CD4-positive, alpha-beta memory T cell (primary cell): ENCODE results near the gene SLC66A2. TPM values are rescaled to one million over a fixed set of nuclear protein-coding genes. Genes with fewer than 3 reads are reported as not detected.

ENCODE experiments used
- CTCF ChIA-PET: fragments of 350-600 bp; sonication (Branson Sonifier 250); formaldehyde crosslinking; loops from one replicate; lab custom pipeline; 2021; ENCODE audit warnings: inconsistent platforms; ENCODE audit not compliant: partially characterized antibody; lab: Charles Lee
- POLR2A ChIA-PET: fragments of 350-600 bp; sonication (Branson Sonifier 250); formaldehyde crosslinking; loops from one replicate; lab custom pipeline; 2021; ENCODE audit not compliant: partially characterized antibody; lab: Charles Lee
- DNase-seq, 5 donors: peaks; one replicate each; pipeline versions ENCODE4 v3.0.0 to v3.0.0-alpha.2; 2020 to 2022; ENCODE audit warnings: mixed read lengths in 1 of 5
- H3K27ac ChIP-seq: one replicate; pipeline ENCODE4 v1.7.0; 2013; ENCODE audit warnings: low read depth, low read length
- H3K27me3 ChIP-seq: 2 replicates; pipeline ENCODE4 v1.7.0; 2013; ENCODE audit warnings: mild to moderate bottlenecking, low read length, moderate library complexity; ENCODE audit not compliant: insufficient read depth
- H3K36me3 ChIP-seq: 2 replicates; pipeline ENCODE4 v1.7.0; 2013; ENCODE audit warnings: mild to moderate bottlenecking, low read length, moderate library complexity; ENCODE audit not compliant: insufficient read depth
- H3K4me1 ChIP-seq: 2 replicates; pipeline ENCODE4 v1.7.0; 2013; ENCODE audit warnings: mild to moderate bottlenecking, low read length, moderate library complexity; ENCODE audit not compliant: insufficient read depth
- H3K4me3 ChIP-seq, 2 donors: one replicate each; pipeline ENCODE4 v1.7.0; 2013; ENCODE audit warnings: low read length in 2 of 2, mild to moderate bottlenecking in 1 of 2
- H3K9me3 ChIP-seq, 2 donors: one replicate each; pipeline ENCODE4 v1.7.0; 2013; ENCODE audit warnings: low read length in 2 of 2, control low read depth in 1 of 2; ENCODE audit not compliant: control insufficient read depth in 1 of 2
- H3K27ac Mint-ChIP-seq, 7 donors: one replicate each; pipeline ENCODE4 v1.8.0; 2020 to 2021; ENCODE audit warnings: mixed read lengths in 7 of 7, mild to moderate bottlenecking in 6 of 7, inconsistent platforms in 3 of 7, moderate library complexity in 3 of 7
- H3K27me3 Mint-ChIP-seq, 2 donors: one replicate each; pipeline ENCODE4 v1.8.0; 2020 to 2021; ENCODE audit warnings: mixed read lengths in 2 of 2
- H3K36me3 Mint-ChIP-seq, 2 donors: one replicate each; pipeline ENCODE4 v1.8.0; 2020 to 2021; ENCODE audit warnings: mixed read lengths in 2 of 2, inconsistent platforms in 1 of 2, mild to moderate bottlenecking in 1 of 2
- H3K4me1 Mint-ChIP-seq, 4 donors: one replicate each; pipeline ENCODE4 v1.8.0; 2020 to 2021; ENCODE audit warnings: mixed read lengths in 4 of 4, mild to moderate bottlenecking in 1 of 4
- H3K4me3 Mint-ChIP-seq, 8 donors: one replicate each; pipeline ENCODE4 v1.8.0; 2020 to 2021; ENCODE audit warnings: mixed read lengths in 8 of 8, mild to moderate bottlenecking in 7 of 8, moderate library complexity in 6 of 8, inconsistent platforms in 3 of 8
- H3K9me3 Mint-ChIP-seq, 8 donors: one replicate each; pipeline ENCODE4 v1.8.0; 2020 to 2021; ENCODE audit warnings: mixed read lengths in 8 of 8, mild to moderate bottlenecking in 5 of 8, inconsistent platforms in 3 of 8, moderate library complexity in 1 of 8
- intact Hi-C: fragments of 100-400 bp; cut with micrococcal nuclease; formaldehyde crosslinking; loops from one replicate; pipeline ENCODE4 v1.15.1; 2023
- polyA plus RNA-seq, 2 donors: library from polyadenylated mRNA; unstranded; fragments of 300-500 nt; fragmentation: Illumina TruSeq; gene quantifications; one replicate each; pipeline ENCODE4 v1.2.3, GENCODE V29; 2021
- total RNA-seq, 2 experiments: library from RNA; stranded (reverse); gene quantifications; one replicate each; pipeline ENCODE4 v1.2.3, GENCODE V29; 2021

Gene SLC66A2
- total and polyA plus RNA-seq, 4 experiments from 2014 or later, result 15.7 to 26.4 (median 23.6) TPM

DNA sequence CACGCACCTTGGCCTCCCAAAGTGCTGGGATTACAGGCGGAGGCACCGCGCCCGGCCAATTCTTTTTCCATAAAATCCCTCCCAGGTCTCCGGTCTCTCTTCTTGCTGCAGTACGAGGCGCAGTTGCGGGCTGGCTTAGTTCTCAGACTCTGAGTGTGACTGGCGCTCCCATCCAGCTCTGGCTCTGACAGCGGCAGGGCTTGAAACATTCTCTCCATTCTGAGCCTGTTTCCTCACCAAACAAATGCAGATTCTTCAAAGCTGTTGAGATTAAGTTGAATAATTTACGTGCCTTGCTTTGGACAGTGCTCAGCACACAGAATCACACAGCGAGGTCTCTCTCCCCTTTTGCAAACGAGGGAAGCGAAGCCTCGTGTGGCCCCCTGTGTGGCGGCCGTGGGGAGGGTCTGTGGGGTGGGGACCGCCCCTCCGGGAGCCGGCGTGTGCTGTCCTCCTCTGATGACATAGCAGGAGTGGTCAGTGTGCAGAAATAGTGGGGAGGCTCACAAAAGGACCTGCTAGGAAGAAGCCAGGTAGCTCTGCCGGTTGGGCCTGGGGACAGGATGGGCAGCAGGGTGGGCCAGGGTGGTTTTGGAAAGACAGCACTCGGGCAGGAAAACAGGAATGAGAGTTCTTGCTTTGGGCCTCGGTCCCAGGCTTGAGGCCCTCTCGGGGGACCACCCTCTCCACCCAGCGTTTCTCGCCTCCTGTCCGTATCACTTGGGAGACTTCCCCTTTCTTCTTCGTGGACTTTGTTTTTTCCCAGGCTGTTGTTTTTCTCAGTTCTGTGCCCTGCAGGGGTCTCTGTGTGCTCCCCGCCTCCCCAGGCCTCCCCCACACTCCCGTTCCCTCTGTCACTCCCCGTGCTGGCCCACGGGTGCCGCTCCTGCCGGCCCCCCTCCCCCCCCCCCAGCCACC is 78.7 kb downstream of the SLC66A2 start:
- POLR2A ChIA-PET, result interaction anchor here (0.6 kb wide), 1 partner anchor 101 kb away, joined by 3 read pairs; no protein-coding TSS in a partner anchor
- intact Hi-C loops, result no loop called here
- Mint-ChIP-seq H3K4me1 (no peaks in the 10 kb centered on the region), H3K36me3 (no peaks in the 10 kb centered on the region), H3K27me3 (no peaks in the 10 kb centered on the region), H3K27ac (no peak overlapping the region), H3K4me3 (no peak overlapping the region), H3K9me3 (no peaks in the 10 kb centered on the region)
- no peak for DNase-seq
- Histone ChIP-seq H3K27me3 (no peaks in the 10 kb centered on the region), H3K4me1 (no peaks in the 10 kb centered on the region), H3K4me3 (no peak overlapping the region), H3K36me3 (no peaks in the 10 kb centered on the region), H3K27ac (no peak overlapping the region), H3K9me3 (no peaks in the 10 kb centered on the region)
- CTCF ChIA-PET, result no interaction called here

- Histone ChIP-seq H3K4me1 (no peaks in the 10 kb centered on the region), H3K27me3 (no peaks in the 10 kb centered on the region), H3K27ac (no peak overlapping the region), H3K4me3 (no peak overlapping the region), H3K9me3 (no peaks in the 10 kb centered on the region), H3K36me3 (no peaks in the 10 kb centered on the region)
- ChIA-PET CTCF (no interaction called here), POLR2A (no interaction called here)
- intact Hi-C loops, result no loop called here
- H3K9me3 Mint-ChIP-seq, result no peaks in the 10 kb centered on the region
- DNase-seq, result no peak
- H3K4me1 Mint-ChIP-seq, result no peaks in the 10 kb centered on the region
- H3K27me3 Mint-ChIP-seq, result no peaks in the 10 kb centered on the region
- H3K36me3 Mint-ChIP-seq, result no peaks in the 10 kb centered on the region
- H3K27ac Mint-ChIP-seq, result no peak overlapping the region
- H3K4me3 Mint-ChIP-seq, result no peak overlapping the region
These were observed 79.9 kb downstream of the SLC66A2 start for GRCh38 chr18:79871481-79872091.

DNA sequence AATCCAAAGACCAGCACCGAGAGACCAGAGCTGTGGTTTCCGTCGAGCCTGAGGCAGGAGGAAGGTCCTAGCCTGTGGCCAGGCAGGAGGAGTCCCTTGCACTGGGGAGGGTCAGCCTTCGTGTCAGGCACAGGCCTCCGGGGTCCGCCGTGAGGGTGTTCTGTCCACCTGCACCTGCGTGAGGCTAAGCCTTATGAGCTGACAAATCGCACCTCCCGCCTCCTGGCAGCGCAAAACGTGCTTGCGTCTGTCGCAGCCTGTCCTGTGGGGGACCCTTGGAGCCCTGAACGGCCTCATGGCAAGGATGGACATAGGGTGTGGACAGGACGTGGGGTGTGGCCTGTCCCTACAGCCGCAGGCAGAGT is 80.4 kb downstream of the SLC66A2 start:
- POLR2A ChIA-PET, result no interaction called here
- H3K4me3 Mint-ChIP-seq, result no peak overlapping the region

GRCh38 chr18:79870301-79871025 is 81.0 kb downstream of the SLC66A2 start:
- CTCF ChIA-PET, result no interaction called here
- no peak for DNase-seq
- Mint-ChIP-seq H3K4me3 (no peak overlapping the region), H3K4me1 (no peaks in the 10 kb centered on the region), H3K27me3 (no peaks in the 10 kb centered on the region), H3K27ac (no peak overlapping the region), H3K9me3 (no peaks in the 10 kb centered on the region), H3K36me3 (no peaks in the 10 kb centered on the region)
- Histone ChIP-seq H3K4me1 (no peaks in the 10 kb centered on the region), H3K9me3 (no peaks in the 10 kb centered on the region), H3K36me3 (no peaks in the 10 kb centered on the region), H3K27me3 (no peaks in the 10 kb centered on the region), H3K4me3 (no peak overlapping the region), H3K27ac (no peak overlapping the region)
- POLR2A ChIA-PET, result no interaction called here
- intact Hi-C loops, result no loop called here

More for the DNA sequence above, 80.4 kb downstream of the SLC66A2 start:
- Mint-ChIP-seq H3K36me3 (no peaks in the 10 kb centered on the region), H3K4me1 (no peaks in the 10 kb centered on the region), H3K9me3 (no peaks in the 10 kb centered on the region), H3K27ac (no peak overlapping the region), H3K27me3 (no peaks in the 10 kb centered on the region)
- Histone ChIP-seq H3K4me1 (no peaks in the 10 kb centered on the region), H3K4me3 (no peak overlapping the region), H3K27ac (no peak overlapping the region), H3K27me3 (no peaks in the 10 kb centered on the region), H3K36me3 (no peaks in the 10 kb centered on the region), H3K9me3 (no peaks in the 10 kb centered on the region)
- intact Hi-C loops, result no loop called here
- CTCF ChIA-PET, result no interaction called here
- DNase-seq, result no peak

DNA sequence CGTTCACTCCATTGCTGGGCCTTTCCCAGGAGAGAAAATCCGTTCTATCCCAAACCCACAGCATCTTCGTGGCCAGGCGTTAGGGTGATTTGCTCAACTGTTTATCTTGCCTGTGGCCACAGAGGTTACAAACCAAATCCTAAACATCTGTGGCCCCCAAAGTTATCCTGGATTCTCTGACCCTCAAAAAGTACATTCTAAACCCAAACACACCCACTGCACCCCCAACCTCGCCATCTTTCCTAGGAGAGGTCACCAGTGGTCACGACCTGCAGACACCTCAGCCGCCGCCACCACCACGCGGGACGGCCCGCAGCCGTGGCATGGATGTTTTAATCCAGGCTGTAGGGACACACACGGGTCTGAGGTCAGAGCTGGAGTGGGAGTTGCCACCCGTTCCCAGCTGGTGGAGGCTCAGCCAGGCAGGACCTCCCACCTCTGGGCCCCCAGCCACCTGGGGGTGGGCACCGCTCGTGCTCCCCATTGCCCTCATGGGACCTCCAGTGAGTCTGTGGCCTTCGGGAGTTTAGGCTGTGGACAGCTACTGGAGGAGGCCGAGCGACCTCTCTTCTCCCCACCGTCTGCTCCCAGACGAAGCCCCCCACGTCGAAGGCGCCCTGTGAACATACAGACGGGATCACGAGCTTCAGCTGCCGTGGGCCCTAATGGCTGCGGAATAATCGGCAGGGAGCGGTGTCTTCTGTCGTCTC is 81.7 kb downstream of the SLC66A2 start:
- Mint-ChIP-seq H3K27me3 (no peaks in the 10 kb centered on the region), H3K4me1 (no peaks in the 10 kb centered on the region), H3K4me3 (no peak overlapping the region), H3K36me3 (no peaks in the 10 kb centered on the region), H3K27ac (no peak overlapping the region), H3K9me3 (no peaks in the 10 kb centered on the region)
- Histone ChIP-seq H3K9me3 (no peaks in the 10 kb centered on the region), H3K36me3 (no peaks in the 10 kb centered on the region), H3K4me1 (no peaks in the 10 kb centered on the region), H3K27me3 (no peaks in the 10 kb centered on the region), H3K27ac (no peak overlapping the region), H3K4me3 (no peak overlapping the region)
- ChIA-PET POLR2A (no interaction called here), CTCF (no interaction called here)
- DNase-seq, result no peak
- intact Hi-C loops, result no loop called here

GRCh38 chr18:79868811-79869541 is 82.5 kb downstream of the SLC66A2 start:
- H3K4me1 Mint-ChIP-seq, result no peaks in the 10 kb centered on the region
- Histone ChIP-seq H3K36me3 (no peaks in the 10 kb centered on the region), H3K4me3 (no peak overlapping the region), H3K9me3 (no peaks in the 10 kb centered on the region), H3K27me3 (no peaks in the 10 kb centered on the region), H3K27ac (no peak overlapping the region), H3K4me1 (no peaks in the 10 kb centered on the region)
- no peak overlapping the region for H3K27ac Mint-ChIP-seq
- POLR2A ChIA-PET, result no interaction called here
- no peak overlapping the region for H3K4me3 Mint-ChIP-seq
- CTCF ChIA-PET, result no interaction called here
- H3K9me3 Mint-ChIP-seq, result no peaks in the 10 kb centered on the region
- no peaks in the 10 kb centered on the region for H3K27me3 Mint-ChIP-seq
- no peaks in the 10 kb centered on the region for H3K36me3 Mint-ChIP-seq
- no peak for DNase-seq
- intact Hi-C loops, result no loop called here
